ENCODE measurements around the gene TRPV4. TPM values are rescaled to one million over a fixed set of nuclear protein-coding genes. Genes with fewer than 3 reads are reported as not detected.

Gene TRPV4
- total and polyA plus RNA-seq, 10 of the 15 experiments (the other 5 are each of a cell fraction or from before 2014, with no cell fraction given) = not detected

- TF ChIP-seq, protein P1, sequence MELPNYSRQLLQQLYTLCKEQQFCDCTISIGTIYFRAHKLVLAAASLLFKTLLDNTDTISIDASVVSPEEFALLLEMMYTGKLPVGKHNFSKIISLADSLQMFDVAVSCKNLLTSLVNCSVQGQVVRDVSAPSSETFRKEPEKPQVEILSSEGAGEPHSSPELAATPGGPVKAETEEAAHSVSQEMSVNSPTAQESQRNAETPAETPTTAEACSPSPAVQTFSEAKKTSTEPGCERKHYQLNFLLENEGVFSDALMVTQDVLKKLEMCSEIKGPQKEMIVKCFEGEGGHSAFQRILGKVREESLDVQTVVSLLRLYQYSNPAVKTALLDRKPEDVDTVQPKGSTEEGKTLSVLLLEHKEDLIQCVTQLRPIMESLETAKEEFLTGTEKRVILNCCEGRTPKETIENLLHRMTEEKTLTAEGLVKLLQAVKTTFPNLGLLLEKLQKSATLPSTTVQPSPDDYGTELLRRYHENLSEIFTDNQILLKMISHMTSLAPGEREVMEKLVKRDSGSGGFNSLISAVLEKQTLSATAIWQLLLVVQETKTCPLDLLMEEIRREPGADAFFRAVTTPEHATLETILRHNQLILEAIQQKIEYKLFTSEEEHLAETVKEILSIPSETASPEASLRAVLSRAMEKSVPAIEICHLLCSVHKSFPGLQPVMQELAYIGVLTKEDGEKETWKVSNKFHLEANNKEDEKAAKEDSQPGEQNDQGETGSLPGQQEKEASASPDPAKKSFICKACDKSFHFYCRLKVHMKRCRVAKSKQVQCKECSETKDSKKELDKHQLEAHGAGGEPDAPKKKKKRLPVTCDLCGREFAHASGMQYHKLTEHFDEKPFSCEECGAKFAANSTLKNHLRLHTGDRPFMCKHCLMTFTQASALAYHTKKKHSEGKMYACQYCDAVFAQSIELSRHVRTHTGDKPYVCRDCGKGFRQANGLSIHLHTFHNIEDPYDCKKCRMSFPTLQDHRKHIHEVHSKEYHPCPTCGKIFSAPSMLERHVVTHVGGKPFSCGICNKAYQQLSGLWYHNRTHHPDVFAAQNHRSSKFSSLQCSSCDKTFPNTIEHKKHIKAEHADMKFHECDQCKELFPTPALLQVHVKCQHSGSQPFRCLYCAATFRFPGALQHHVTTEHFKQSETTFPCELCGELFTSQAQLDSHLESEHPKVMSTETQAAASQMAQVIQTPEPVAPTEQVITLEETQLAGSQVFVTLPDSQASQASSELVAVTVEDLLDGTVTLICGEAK (IDR thresholded peaks at IDR 0.05; ENCODE audit: borderline replicate concordance) = no peak
- TF ChIP-seq HDGF (IDR thresholded peaks at IDR 0.05) (no peak), CBFB (IDR thresholded peaks at IDR 0.05; ENCODE audit: low read depth) (no peak), DPF2 (IDR thresholded peaks at IDR 0.05) (no peak), KLF5 (IDR thresholded peaks at IDR 0.05; ENCODE audit: partially characterized antibody) (no peak), ZBTB11 (CRISPR knock-in tag; IDR thresholded peaks at IDR 0.05) (no peak), NR2C2 (IDR thresholded peaks at IDR 0.05; ENCODE audit: borderline replicate concordance, control insufficient read depth, insufficient read length, low read depth) (no peak), NFYA (IDR thresholded peaks at IDR 0.05; ENCODE audit: borderline replicate concordance, low read depth, low read length) (no peak), ATF3 (IDR thresholded peaks at IDR 0.05; ENCODE audit: borderline replicate concordance, extremely low read depth, low read depth, low read length) (no peak), ZNF622 (IDR thresholded peaks at IDR 0.05) (no peak)
Measured at GRCh38 chr12:109760930-109761921, 72.0 kb downstream of the TRPV4 start (continued).

All from GM12878 (cell line).